NCI-H2107 treated with DMSO at 0.1 percent for 48 hours (cell line): Measurements from ENCODE around the gene RNF11.
A peak's percentile ranks its signal among the peaks of the same experiment; 100 is the strongest.

Experiments used
- DNase-seq: peaks from one replicate; lab custom pipeline; 2025; ENCODE audit not compliant: unreplicated experiment; lab: John Stamatoyannopoulos, UW

The RNF11 gene

DNA sequence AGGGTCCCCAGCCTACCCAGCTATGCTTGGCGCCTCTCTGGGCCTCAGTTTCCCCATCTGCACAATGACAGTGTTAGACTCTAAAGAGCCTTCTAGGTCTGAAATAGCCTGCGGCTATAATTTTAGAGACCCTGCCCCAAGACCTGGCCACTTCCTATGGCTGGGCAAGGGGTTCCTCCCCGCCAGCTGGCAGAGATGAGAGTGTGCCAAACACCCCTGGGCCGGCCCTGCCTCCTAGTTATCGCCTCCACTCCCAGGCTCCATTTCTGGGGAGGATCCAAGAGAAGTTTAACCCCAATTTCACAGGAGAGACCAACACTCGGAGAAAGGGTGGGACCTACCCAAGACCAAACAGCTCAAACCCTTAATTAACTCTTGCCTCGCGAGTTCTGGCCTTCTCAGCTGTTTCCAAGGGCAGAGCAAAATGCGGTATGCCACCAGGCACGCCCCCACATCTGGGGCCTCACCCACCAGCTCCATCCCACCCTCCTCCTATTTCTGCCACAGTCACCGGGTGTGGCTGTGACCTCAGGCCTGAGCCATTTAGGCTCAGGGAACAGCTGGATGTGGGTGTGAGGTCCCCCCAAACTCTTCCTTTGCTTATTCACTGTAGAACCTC, 58.6 kb downstream of the RNF11 start:
- DNase-seq, result no peak

DNA sequence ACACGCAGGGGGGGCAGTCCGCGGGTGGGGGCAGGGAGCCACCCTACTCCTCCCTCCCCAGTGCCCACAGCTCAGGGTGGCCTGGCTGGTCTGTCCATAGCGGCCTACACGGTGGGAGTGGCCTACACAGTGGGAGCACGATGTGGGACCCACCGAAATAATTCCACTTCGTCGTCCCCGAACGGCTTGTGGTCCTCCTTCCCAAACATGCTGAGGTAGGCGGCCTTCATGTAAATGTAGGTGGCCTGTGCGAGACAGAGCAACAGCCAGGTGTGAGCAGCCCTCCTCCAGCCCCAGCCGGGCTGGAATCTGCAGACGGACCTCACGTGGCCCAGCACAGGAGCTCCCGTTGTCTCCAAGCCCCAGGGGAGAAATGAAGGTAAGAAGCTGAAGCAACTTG, 59.9 kb downstream of the RNF11 start:
- DNase-seq, result no peak

DNA sequence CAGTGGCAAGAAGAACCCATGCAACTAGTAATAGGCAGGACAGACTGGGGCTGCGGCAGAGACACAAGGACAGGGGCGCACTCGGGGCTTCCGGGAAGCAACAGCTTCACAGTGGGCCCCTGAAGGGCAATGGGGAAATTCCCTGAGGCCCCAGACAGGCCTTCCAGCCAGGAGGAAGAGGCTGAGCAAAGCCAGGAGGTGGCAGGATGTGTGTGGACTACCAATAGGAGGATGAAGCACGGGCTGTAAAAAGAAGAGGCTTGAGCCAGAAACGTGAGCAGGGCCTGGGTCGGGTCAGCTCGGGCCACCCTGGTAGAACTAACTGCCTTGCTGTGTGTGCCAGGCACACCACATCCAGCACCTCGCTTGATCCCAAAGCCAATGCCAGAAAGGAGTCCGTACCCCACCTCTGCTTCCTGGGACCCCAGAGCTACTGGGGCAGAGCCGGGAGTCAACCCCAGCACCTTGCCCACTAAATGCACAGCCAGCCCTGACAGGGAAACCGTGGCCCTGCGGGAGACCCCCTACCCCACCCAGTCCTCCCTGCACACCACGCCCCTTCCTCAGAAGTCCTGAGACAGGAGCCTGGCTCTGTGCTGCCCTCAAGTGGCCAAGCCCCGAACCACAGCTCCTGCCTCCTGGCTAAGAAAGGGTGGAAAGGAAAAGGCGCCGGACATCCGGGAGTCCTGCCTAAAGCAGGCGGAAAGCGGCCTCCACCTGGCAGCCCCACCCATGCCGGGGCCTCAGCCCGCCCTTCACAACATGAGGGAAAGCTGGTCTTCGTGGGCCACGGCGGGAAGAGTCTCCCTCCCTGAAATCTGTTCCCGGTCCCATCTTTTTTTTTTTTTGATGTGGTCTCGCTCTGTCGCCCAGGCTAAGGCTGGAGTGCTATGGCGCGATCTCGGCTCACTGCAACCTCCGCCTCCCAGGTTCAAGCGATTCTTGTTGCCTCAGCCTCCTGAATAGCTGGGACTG, 60.6 kb downstream of the RNF11 start:
- peak; percentile 66 for DNase-seq

DNA sequence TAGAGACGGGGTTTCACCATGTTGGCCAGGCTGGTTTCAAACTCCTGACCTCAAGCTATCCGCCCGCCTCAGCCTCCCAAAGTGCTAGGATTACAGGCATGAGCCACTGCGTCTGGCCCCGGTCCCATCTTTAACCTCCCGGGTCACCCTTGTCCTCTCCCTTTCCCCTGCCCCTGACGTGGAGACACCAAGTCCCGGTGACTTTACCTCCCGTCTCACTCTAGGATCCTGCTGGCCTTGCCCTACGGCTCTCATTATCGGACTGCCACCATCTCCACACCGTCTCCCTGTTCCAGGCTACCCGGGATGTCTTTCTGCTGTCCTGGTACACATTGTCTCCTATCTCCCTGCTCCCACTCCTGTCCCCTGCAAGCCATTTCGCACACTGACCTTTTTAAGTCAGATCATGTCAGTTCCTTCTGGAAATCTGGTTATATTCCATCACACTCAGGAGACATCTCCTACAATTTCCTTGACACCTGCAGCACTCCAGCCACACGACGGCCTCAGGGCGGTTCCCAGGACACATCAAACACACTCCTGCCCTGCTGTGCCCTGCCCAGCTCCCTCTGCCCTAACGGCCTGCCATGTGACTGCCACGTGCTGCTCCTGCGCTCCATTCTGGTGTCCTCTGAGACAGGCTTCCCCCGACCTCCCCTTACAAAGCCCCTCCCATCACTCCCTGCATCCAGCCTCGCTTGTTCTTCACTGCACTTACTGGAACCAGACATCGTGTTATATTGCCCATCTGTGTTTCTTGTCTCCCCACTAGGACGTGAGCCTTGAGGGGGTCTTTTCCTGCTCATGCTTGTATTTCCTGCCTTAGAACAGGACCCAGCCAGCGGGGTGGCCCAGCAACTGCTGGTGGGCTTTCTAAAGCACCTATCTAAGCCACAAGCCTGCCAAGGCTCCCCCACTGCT, 61.6 kb downstream of the RNF11 start:
- DNase-seq, result no peak

DNA sequence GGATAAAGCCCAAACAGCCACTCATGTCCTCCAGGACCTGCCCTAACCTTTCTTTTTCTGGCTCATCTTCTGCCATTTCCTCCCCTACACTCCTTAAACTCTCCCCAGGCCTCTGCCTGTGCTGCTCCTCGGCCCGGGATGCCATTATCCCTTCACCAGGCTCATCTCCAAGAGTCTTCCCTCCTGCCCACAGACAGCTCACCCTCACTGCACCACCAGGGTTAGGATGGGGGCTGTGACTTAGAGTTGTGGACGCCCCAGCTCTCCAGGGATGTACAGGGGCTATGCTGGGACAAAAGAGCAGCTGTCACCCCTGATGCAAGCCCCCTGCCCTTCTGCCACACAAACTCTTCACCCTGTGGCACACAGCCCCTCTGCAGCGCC, 62.2 kb downstream of the RNF11 start:
- no peak for DNase-seq

DNA sequence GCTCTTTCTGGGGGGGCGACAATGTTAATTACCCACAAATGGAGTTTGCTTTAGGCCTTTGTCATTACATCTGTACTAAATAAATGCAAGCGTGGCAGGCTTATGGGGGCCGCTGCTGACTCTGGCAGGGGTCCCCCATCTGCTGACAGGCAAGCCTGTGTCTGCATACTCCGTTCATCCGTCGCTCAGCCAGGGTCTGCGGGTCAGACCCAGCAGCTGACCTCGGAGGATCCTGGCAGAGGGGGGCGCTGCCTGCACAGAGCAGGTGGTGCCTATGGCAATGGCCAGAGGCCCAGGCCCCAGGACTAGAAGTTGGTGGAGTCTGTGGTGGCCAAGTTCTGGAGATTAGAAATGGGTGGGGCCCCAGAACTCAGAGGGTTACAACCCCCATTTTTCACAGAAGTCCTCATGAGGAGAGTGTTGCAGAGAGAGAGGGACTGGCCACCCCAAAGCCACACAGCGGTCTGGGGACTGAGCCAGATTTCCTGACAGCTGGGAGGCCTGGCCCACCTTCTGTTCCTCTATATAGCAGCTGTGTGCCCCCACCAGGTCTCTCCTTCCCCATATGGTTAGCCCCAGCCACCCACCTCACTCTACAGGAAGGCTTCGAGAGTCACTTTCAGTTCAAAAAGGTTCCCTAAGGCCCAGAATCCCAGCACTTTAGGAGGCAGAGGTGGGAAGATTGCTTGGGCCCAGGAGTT, 63.3 kb downstream of the RNF11 start:
- DNase-seq, result no peak

DNA sequence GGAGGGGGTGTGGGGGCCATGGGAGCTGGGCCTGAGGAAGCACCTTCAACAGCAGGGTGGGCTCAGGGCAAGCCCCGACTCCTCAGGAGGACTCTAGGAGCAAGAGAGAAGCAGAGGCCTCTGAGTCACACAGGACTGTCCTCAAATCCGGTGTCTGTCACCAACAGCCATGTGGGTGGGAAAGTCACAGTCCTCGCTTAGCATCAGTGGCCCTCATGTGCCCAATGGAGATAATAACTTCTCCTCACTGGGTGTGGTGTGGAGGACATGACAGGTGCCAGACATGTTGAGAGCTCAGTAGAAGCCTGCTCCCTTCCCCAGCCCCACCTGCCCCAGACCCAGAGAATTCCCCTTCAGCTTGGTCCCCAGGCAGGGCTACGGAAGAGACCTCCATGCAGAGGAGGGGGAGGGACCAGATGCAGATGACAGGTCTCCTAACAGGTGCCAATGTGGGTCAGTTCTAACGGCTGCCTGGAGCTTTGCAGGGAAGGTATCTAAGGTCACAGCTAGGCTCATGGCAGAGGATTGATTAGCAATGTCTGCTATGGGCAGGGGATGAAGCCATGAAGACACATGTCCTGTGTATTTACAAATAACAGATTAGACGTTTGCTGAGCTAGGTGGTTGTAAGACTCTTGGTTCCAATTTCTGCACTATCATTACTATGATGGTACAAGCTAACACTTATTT, 64.1 kb downstream of the RNF11 start:
- no peak for DNase-seq

DNA sequence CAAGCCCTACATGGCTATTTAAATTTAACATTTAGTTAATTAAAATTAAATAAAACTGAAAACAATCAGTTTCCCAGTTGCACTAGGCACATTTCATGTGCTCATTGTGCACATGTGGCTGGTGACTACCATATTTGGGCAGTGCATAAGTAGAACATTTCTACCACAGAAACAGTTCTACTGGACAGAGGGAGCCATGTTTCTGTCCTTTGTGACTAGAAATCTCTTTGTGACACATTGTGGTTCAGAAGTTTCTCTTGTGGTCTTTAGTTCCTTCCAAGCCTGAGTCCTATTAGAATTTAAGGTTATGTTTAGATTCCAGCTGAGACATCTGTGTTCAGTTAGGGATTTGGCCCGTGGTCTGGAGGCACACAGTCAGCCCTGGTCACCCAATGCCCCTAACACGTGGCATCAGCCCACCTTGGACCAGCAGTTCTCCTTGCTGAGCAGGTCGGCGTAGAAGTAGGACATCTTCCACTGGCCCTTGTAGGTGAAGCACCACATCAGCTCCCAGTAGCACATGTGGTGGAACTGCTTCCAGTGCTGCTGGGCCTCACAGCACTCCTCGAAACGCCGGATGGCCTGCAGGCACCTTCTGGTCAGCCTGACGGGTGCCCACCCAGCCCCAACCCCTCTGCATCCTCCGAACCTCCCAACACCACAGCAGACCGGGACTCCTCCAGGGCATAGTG, 65.2 kb downstream of the RNF11 start:
- DNase-seq, result no peak

DNA sequence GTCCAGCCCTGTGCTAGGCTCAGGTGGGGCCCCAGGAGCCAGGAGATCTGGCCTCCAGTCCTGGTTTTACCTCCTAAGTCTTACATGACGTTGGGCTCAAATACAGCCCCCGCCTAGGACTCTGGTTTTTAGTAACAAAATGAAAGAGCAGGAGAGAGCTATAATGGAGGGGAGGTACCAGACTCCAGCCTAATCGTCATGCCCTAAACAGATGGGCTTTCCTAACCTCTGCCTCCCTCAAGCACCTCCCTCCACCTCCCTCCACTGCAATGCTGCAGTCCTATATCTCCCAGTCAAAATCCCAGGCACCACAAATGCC, 65.7 kb downstream of the RNF11 start:
- no peak for DNase-seq

DNA sequence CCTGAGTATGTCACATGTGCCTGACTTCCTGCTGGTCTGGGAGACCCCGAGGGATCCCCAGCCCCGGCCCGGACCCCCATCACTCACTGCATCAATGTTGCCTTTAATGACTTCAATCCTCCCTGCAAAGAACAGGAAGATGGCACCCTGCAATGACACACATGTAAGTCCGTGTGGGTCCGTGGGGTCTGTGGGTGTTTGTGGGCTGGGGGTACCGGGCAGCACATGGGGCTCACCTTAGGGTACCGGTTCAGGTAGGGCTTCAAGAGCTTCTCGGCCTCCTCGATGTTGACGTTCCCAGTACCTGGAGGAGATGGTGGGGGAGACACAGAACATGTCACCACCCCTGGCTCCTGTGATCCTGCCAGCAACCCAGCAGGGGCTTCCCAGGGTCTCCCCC, 66.2 kb downstream of the RNF11 start:
- DNase-seq, result no peak

DNA sequence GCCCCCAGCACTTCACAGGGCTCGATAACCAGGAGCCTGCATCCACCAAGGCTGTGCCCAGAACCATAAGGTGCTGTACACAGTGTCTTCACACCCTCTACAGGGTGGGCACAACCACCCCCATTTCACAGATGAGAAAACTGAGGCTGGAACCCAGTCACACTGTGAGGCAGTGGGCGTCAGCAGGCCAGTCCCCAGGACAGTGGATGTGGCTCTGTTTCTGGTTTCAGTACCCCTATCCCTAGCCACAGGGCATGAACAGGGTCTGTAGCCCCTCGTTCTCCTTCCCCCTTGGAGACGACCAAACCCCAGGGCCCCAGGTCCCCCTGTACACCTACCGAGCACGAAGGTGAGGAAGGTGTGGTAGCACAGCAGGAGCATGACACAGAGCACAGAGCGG, 66.7 kb downstream of the RNF11 start:
- DNase-seq, result no peak

DNA sequence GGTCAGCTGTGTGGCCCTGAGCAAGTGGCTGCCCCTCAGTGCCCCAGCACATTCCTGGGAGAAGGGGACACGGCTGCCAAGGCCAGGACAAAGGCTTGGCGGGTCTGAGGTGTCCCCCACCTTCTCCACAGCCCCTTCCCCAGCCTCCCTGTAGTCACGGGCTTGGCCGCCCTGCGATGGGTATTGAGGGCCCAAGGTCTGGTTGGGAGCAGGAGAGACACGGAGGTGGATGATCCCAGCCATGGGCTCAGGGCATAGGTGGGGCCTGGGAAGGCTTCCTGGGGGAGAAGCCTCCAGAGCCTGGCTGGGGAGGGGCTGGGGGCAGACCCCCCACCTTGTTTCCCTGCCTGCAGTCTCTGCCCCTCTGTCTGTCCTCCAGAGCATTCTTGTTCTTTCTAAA, 67.2 kb downstream of the RNF11 start:
- DNase-seq, result no peak

DNA sequence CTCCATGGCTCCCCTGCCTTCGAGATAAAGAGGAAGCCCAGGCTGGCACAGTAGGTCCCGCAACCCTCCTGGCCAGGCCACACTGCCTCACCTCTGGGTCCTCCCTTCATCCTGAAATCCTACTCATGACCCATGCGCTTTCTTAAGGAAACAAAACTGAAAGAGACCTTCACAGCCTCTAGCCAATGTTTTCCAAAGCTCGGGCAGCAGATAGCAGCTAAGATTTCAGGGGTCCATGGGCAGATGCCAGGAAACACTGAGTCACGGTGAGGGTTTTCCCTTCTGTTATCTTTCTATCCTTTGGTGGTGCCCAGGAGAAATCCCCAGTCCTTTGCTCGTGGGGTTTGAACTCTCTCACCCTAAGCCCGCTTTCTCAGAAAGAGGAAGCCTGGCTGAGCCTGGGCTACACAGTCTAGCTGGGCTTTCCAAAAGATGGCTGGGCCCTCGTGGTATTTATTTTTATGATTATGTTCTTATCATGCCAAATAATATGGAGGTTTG, 67.7 kb downstream of the RNF11 start:
- DNase-seq, result no peak

DNA sequence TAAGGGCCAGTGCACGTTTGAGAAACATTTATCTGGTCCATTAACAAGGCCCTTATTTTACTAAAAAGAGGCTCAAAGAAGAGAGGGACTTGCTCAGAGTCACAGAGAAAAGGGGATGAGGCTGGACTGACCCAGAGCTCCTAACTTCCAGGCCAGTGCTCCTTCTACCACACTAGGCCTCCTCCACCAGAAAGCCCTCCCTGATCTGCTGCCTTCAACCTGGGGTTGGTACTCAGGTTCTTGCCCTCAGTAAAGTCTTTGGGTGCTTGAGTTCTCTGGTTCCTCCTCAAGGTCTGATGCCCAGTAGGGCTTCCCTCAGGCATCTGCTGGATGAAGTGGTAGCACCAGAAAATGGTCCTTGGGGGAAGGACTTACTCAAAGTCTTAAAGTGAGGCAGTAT, 68.3 kb downstream of the RNF11 start:
- no peak for DNase-seq

DNA sequence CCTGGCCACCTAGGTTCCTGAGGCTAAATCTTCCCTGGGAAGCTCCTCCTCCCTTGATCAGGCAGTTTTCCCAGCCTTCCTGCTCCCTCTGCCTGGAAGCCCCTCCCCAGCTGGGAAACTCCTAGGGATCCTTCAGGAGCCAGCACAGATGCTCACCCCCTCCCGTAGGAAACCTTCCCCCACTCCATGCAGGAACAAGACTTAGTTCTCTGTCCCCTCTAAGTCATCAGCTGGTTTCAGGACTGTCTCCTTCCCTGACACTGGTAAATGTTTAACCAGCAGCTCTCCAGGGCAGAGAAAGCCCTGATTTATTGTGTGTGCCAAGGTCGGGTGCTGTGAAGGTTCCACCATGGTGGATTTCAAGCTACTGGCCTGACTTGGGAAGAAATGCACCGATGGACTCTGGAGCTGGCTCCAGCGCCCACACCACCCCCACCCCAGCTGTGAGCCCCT, 69.3 kb downstream of the RNF11 start:
- DNase-seq, result no peak

DNA sequence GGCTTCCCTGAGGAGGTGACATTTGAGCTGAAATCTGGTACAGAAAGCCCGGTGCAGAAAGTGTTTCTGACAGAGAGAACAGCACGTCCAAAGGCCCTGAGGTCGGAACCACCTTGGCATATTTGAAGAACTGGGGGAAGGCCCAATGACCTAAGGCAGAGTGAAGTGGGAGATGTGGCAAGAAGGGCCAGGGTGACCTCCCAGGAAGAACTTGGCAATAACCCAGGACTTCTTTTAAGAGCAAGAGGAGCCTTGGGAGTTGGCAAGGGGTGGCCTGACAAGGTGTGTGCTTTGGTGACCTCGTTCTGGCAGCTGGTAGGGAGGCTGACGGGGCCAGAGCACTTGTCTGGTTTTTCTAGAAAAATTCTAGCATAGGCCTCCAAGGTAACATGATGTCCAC, 70.9 kb downstream of the RNF11 start:
- DNase-seq, result no peak

DNA sequence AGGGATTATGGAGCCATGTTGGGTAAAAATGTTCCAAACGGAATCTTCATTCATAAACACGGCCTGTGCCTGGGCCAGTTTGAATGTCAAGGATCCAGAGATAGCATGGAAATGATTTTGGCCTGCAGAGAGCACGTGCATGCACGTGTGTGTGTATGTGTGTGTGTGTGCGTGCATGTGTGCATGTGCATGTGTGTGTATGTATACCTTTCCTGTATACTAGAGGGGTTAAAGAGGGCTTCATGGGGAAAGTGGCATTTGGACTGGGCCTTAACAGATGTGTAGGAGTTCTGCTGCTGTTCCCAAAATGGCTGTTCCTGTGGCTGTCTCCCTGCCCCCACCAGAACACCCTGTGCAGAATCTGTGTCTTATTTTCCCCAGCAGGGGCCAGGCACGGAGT, 72.6 kb downstream of the RNF11 start:
- no peak for DNase-seq

DNA sequence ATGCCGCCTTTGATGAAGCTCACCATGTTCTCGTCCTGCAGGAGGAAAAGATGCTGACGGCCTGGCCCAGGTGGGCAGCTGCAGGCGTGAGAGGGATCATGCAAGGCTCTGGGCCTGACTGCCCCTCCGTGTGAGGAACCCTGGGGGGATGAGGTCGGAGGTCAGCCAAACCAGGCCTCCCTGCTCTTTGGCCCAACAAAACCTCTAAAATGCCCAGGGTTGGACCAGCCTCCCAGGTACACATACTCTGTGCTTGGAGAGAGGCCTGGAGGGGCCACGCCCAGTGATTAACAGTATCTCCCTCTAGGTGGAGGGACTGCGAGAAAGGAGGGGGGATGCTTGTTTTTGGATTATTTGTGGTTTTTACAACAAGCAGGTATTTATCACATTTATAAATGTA, 73.2 kb downstream of the RNF11 start:
- DNase-seq, result no peak

DNA sequence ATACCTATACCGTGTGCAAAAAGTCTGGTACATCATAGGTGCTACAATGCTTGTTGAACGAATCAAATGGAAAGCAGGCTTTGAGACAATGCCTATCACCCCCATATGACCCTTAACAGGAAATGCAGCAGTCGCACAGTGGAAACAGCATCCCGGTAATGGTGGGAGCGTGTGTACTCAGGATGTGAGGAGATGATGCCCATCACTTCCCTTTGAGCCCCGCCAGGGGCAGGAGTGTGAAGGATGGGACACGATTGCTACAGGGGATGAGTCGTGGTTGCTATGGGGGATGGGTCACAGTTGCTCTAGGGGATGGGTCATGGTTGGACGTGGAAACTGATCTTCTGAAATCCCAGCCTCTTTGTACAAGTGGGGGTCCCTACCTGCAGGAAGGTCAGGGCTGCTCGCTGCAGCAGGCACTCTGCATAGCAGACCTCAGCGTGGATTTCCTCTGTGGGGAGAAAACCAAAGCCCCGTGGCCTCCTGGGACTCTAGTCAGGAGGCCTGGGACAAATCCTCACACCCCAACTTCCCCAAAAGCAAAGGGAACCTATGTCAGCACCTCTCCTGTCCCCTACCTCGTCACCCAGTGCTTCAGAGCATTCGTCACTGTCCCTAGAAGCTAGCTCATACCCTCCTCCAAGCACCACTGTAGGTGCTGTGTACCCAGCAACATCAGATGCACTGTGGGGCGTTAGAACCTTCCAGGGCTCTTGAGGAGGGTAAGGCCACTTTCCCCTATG, 75.0 kb downstream of the RNF11 start:
- no peak for DNase-seq
